Stimulated activated CD8-positive, alpha-beta memory T cell treated with anti-CD3 and anti-CD28 coated beads, Interleukin-12 subunit alpha, Interleukin-12 subunit beta, amount 100 ng/mL, for 24 hours (primary cell): ENCODE data around the gene IL3.

Source experiments
- DNase-seq: peaks from one replicate; pipeline ENCODE4 v3.0.0-alpha.2; 2020; ENCODE audit errors: extremely low read depth

IL3 gene

GRCh38 chr5:132060501-132061161, at the start of gene IL3:
Gene IL3 (plus strand): TSS chr5:132060655. CDS start chr5:132060707, 52 bp downstream.
- no peak for DNase-seq

DNA sequence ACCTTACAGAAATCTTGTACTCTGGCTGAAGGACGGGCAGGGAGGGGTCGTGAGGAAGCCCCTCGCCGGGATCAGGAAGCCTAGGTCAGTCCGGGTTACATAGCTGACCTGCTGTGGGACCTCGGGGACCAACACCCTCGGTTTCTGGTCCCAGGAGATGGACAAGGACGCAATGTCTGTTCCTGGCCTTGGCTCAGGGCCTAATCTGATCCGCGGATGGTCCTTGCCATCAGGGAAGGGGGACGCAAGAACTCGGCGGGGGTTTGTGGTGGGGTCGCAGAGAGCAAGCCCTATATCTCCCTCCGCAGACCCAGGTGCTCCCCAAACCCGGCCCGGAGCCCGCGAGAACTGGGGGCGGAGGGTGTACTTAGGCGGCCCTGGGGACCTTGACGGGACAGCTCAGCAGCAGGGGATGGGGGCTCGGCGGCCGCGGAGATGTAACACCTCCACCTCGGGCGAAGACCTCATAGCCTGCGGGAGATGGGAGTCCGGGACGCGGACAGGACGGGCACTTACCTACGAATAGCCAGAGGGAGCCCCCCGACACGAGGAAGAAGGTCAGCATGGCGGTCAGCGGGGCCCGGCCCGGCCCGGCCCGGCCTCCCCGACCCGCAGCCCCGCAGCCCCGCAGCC, 49.4 kb upstream of the IL3 start:
- no peak for DNase-seq

DNA sequence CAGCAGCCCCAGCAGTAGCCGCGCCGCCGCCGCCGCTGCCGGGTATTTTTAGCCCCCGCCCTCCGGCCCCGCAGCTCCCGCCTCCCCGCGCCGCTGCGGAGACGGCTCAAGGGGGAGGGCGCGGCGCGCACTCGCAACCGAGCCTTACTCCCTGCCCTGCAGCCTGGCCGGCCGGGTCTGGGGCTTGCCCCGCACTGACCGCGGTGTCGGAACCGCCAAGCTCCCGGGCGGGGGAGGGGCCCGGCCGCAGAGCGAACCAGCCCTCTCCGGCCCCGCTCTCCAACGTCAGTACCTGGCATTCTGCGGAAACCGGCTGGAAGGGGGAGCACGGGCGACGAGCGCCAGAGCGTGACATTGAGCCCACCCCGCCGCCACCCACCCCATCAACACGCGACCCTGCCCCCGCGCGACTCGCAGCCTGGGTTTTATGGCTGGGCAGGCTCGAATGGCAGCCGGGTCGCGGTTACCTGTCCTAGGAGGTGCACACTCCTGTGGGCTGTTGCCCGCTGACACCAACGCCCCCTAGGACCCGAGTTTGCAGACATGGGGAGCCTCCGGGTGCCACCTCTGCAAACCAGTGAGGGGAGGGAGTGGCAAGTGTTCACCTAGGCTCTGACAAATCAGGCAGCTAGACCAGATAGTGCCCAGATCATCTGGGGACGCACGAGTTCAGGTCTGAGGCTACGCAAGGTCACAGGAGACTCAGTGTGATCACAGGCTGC, 48.7 kb upstream of the IL3 start, which contains the start of gene ACSL6:
Gene ACSL6, minus strand, starts transcription at position 37 of the 722 bp plus-strand sequence. CDS start 105 bp downstream, outside the sequence.
- no peak for DNase-seq

DNA sequence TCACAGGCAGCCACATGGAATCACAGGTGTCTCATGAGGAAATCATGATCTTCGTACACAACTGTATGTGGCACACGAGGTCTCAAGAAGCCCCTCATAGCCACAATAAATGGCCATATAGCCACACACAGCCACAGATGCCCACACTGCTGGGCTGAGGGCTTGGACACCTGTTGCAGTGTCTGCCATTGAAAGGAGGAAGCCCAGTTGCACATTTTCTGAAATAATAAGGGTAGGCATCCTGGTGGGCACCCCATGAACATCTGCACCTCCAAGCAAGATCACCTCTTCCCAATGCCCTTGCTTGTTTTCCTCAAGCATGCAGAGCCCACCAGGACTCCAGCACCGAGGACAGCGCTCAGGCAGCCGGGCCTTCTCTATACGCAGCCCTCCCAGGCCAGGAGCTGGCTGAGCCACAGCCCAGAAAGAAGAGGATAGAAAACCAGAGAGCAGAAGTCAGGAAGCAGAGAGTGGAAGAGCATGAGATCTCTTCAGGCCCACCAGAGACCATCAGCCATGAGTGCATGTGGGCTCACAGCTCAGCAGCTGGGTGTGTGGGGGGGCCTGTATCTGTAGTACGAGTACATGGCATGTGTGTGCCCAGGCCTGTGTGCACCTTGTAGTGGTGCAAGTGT, 48.0 kb upstream of the IL3 start:
- no peak for DNase-seq

- no peak for DNase-seq
Observed at GRCh38 chr5:132013006-132013689, 47.3 kb upstream of the IL3 start.

- DNase-seq = no peak
Observed at GRCh38 chr5:132013711-132014110, 46.7 kb upstream of the IL3 start.

- DNase-seq = no peak
Observed at GRCh38 chr5:132016721-132017250, 43.7 kb upstream of the IL3 start.

DNA sequence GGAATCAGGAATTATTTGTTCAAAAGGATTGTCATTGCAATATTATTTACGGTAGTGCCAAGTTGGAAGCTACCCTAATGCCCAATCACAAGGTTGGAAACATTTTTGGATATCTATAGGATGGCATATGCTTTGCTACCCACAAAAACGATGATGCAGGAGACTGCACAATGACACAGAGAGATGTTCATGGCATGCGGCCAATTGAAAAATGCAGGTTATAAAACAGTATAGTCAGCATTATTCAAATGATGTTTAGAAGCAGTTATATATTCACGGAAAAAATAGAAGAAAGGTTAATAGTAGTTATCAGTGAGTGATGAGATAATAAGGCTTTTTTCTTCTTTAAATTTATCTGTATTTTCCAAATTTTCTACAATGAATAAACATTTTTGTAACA, 43.1 kb upstream of the IL3 start:
- no peak for DNase-seq

- no peak for DNase-seq
Observed at GRCh38 chr5:132017738-132018625, 42.5 kb upstream of the IL3 start.

DNA sequence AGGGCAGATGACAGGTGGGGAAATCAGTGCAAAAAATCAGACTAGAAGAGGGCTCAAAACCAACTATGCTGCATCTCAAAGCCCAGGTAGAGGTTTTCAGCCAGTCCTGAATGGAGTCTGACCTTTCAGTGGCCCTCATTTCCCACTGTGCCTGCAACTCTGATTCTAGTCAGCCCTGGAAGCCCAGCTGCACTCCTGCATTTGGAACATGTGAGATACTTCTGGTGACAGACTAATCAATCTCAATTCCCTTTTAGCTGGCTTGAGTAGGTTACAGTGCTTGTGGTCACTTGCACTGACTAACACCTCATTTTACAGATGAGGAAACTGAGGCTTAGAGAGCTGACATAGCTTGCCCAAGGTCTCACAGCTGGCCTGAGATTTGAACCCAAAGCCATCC, 41.1 kb upstream of the IL3 start:
- DNase-seq = no peak

- peak; percentile 58 for DNase-seq
Observed at GRCh38 chr5:132019857-132020555, 40.4 kb upstream of the IL3 start.

- DNase-seq = no peak
Observed at GRCh38 chr5:132020568-132021339, 39.7 kb upstream of the IL3 start.

DNA sequence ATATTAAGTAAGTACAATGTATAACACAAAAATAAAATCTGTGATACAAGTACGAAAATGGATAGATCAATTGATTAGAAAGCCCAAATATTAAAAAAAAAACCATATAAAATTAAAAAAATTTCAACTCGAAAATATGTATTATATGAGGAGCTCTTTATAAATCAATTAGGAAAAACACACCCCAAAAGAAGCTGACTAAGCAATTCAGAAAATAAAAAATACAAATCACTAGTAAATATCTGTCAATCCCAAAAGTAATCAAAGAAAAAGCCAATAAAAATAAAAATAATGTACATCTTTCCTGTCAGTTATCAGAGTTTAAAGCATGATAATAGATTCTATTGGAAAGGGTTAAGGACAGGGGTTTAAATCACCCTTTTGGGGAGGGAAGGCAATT, 38.8 kb upstream of the IL3 start:
- no peak for DNase-seq

DNA sequence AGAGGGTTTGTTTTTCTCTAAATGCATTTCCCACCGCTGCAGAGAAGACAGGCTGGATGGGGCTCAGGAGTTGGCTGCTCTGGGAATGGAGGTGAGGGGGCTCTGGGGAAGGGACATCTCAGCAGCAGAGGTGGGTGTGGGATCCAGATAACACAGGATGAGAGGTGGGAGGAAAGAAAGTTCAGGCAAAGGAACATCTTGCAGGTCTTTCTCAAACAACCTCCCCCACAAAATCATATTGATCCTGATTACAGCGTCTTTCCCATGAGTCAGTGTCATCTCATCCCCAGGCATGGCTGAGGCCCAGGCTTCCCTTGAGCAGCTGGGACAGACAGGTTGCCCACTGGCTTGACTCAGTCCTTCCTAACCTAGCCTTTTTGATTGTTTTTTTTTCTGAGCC, 37.7 kb upstream of the IL3 start:
- no peak for DNase-seq

- no peak for DNase-seq
Observed at GRCh38 chr5:132023258-132024116, 37.0 kb upstream of the IL3 start.

DNA sequence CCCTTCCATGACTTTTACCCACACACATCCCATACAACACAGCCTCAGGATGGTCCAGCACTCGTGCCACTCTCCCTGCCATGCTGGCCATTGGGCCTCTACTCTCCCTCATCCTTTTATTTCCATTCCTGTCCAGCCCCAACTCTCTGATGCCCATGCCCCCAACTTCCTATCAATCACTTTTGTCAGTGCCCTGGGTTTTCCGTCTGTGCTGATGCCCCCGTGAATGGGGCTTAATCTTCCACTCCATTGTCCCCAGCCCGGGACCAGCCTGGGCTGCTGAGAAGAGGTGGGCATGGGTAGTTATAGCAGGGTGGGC, 36.4 kb upstream of the IL3 start:
- no peak for DNase-seq

GRCh38 chr5:132024789-132025402, 35.6 kb upstream of the IL3 start:
- DNase-seq = no peak

GRCh38 chr5:132025403-132025971, 35.0 kb upstream of the IL3 start:
- no peak for DNase-seq
